Activated B cell treated with CpG ODN at 0.5 μM for 24 hours (primary cell): Measurements from ENCODE around the gene DYDC2. TPM values are rescaled to one million over a fixed set of nuclear protein-coding genes. Genes with fewer than 3 reads are reported as not detected.
"Not testable (repeated sequence)": the region's sequence is repeated elsewhere in the genome, so short reads cannot be mapped to it uniquely, and the experiment has no call there.

Experiments
- ATAC-seq: fragments of 200-7000 bp; cut with Tn5 transposase; one replicate; pipeline ENCODE4 v1.10.0; 2021; ENCODE audit warnings: low read depth, mild to moderate bottlenecking, moderate library complexity
- CTCF ChIA-PET: fragments of 350-600 bp; sonication (Branson Sonifier 250); formaldehyde crosslinking; loops from one replicate; lab custom pipeline; 2021; ENCODE audit warnings: antibody characterized with exemption; lab: Charles Lee
- POLR2A ChIA-PET: fragments of 350-600 bp; sonication (Branson Sonifier 250); formaldehyde crosslinking; loops from one replicate; lab custom pipeline; 2021; ENCODE audit warnings: antibody characterized with exemption; lab: Charles Lee
- DNase-seq: peaks from one replicate; pipeline ENCODE4 v3.0.0; 2022
- H3K27ac Mint-ChIP-seq: one replicate; pipeline ENCODE4 v1.8.0; 2020; ENCODE audit warnings: mixed read lengths
- H3K27me3 Mint-ChIP-seq: one replicate; pipeline ENCODE4 v1.8.0; 2021; ENCODE audit warnings: mixed read lengths
- H3K36me3 Mint-ChIP-seq: one replicate; pipeline ENCODE4 v1.8.0; 2021; ENCODE audit warnings: low read depth, mixed read lengths
- H3K4me1 Mint-ChIP-seq: one replicate; pipeline ENCODE4 v1.8.0; 2021; ENCODE audit warnings: mixed read lengths
- H3K4me3 Mint-ChIP-seq: one replicate; pipeline ENCODE4 v1.8.0; 2020; ENCODE audit warnings: mild to moderate bottlenecking, mixed read lengths
- H3K9me3 Mint-ChIP-seq: one replicate; pipeline ENCODE4 v1.8.0; 2020; ENCODE audit warnings: mixed read lengths
- intact Hi-C: fragments of 100-400 bp; cut with micrococcal nuclease; formaldehyde crosslinking; loops from one replicate; pipeline ENCODE4 v1.15.1; 2024
- total RNA-seq: library from RNA; stranded (reverse); gene quantifications from 2 replicates; pipeline ENCODE4 v1.2.3, GENCODE V29; 2022
- TF ChIP-seq, protein P1 (sequence below): fragments of 200-600 bp; IDR thresholded peaks from one replicate; pipeline ENCODE4 v1.8.0; 2022; ENCODE audit warnings: antibody characterized with exemption, mild to moderate bottlenecking

The DYDC2 gene
- total RNA-seq, 1 donor from 2014 or later, result not detected

DNA sequence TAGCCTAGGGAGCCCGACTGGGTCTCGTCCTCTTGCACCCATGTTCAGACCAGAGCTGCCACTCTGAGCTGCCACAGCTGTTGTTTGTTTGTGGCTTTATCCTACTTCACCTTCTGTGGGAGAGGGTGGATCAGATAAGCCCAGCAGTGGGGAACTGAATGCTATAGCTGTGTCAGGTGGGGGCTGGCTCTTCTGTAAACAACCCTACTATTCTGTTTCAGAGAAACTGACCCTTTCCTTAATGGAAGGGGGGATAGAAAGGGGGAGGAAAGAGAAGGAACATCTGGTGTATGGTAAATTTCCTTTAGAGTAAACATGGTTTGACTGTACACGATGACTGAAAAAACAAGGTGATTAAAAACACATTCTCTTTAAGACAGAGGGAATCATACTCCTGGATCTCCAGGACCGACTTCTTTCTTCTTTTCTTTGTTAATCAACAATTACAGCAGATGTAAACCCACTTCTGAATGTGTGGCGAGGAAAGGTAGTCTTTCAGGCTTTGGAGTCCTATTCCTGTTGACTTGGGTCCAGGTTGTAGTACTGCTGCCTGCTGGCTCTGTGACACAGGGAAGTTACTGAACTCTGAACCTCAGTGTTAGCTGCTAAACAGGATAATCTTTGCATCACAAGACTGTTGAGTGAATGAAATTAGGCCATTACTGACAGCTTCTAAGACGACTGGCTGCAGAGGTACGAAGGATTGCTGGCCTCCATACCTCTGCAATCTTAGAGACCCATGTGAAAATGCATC, 57.7 kb downstream of the DYDC2 start:
- H3K4me1 Mint-ChIP-seq, result peaks cover 2% of the 10 kb centered on the region
- H3K9me3 Mint-ChIP-seq, result no peaks in the 10 kb centered on the region
- ChIA-PET POLR2A (no interaction called here), CTCF (interaction anchor here (0.9 kb wide), 1 partner anchor 37 kb away, joined by 3 read pairs; no protein-coding TSS in a partner anchor)
- ATAC-seq (no peak), DNase-seq (no peak)
- no peaks in the 10 kb centered on the region for H3K27me3 Mint-ChIP-seq
- no peak overlapping the region for H3K27ac Mint-ChIP-seq
- H3K36me3 Mint-ChIP-seq, result no peaks in the 10 kb centered on the region
- no peak overlapping the region for H3K4me3 Mint-ChIP-seq
- intact Hi-C loops, result no loop called here
- TF ChIP-seq, protein P1, sequence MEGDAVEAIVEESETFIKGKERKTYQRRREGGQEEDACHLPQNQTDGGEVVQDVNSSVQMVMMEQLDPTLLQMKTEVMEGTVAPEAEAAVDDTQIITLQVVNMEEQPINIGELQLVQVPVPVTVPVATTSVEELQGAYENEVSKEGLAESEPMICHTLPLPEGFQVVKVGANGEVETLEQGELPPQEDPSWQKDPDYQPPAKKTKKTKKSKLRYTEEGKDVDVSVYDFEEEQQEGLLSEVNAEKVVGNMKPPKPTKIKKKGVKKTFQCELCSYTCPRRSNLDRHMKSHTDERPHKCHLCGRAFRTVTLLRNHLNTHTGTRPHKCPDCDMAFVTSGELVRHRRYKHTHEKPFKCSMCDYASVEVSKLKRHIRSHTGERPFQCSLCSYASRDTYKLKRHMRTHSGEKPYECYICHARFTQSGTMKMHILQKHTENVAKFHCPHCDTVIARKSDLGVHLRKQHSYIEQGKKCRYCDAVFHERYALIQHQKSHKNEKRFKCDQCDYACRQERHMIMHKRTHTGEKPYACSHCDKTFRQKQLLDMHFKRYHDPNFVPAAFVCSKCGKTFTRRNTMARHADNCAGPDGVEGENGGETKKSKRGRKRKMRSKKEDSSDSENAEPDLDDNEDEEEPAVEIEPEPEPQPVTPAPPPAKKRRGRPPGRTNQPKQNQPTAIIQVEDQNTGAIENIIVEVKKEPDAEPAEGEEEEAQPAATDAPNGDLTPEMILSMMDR, result no peak

DNA sequence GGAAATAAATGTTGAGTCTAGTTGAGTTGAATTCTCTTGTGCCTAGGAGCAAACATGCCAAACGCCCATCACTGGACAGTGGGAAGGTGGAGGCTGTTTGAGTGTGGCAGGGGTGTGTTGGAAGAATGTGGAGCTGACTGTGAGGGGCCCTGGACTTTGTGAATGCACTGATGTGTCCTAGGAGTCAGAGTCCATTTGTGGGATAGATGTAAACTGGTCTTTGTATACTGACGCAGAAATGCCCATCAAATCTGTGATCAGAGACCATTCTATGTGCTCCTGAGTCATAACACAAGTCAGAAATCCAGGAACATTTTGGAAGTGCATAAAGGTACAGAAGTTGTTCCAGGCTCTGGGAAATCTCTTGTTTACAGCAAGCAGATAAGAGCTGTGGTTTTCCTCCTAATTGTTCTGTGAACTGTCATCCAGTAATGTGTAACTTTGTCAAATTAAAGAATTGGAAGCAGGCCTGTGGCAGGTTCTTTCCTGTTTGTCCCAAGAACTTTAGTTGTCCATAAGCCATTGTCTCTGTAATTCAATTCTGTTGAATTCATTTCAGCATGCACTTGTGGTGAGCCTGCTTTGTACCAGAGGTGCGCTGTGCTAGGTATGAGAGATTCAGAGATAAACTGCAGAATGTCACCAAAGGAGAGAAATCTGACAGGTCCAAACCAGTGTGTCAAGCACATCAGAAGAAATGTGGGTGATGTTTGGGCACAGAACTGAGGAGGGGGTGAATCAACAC, 59.3 kb downstream of the DYDC2 start:
- TF ChIP-seq, protein P1, result no peak
- DNase-seq, result no peak
- ChIA-PET POLR2A (no interaction called here), CTCF (no interaction called here)
- H3K27ac Mint-ChIP-seq, result no peak overlapping the region
- H3K27me3 Mint-ChIP-seq, result no peaks in the 10 kb centered on the region
- no peaks in the 10 kb centered on the region for H3K36me3 Mint-ChIP-seq
- intact Hi-C loops, result no loop called here
- no peaks in the 10 kb centered on the region for H3K9me3 Mint-ChIP-seq
- no peak overlapping the region for H3K4me3 Mint-ChIP-seq
- no peak for ATAC-seq
- H3K4me1 Mint-ChIP-seq, result peaks cover 11% of the 10 kb centered on the region

DNA sequence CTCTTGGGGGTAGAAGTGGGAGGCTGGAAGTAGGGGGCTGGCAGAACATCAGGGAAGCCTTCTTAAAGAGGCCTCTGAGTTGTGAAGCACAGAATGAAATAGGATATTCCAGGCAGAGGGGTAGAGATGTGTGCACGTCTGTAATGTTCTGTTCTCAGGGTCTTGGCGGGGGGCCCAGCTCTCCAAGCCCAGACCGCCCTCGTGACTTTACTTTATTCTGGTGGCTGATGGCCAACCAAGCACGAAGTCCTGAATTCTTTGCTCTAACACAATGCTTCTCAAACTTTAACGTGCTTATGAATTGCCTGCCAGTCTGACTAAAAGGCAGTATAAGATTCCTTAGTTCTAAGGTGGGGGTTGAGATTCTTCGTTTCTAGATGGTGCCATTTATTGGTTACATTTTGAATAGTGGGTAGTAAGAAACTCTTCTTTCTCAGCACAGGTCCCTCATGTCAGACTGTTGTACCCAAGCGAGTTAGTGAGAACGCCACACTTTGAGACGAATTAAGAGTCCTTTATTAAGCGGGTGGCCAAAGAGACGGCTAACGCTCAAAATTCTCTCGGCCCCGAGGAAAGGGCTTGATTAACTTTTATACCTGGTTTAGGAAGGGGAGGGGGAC, 60.0 kb downstream of the DYDC2 start:
- Mint-ChIP-seq H3K4me1 (peaks cover 18% of the 10 kb centered on the region), H3K36me3 (no peaks in the 10 kb centered on the region), H3K4me3 (no peak overlapping the region), H3K9me3 (no peaks in the 10 kb centered on the region), H3K27me3 (no peaks in the 10 kb centered on the region), H3K27ac (no peak overlapping the region)
- TF ChIP-seq, protein P1, result no peak
- intact Hi-C loops, result no loop called here
- DNase-seq, result no peak
- ChIA-PET POLR2A (no interaction called here), CTCF (no interaction called here)
- no peak for ATAC-seq

- H3K36me3 Mint-ChIP-seq, H3K27ac Mint-ChIP-seq, ATAC-seq, DNase-seq, CTCF ChIA-PET, H3K9me3 Mint-ChIP-seq, intact Hi-C loops, POLR2A ChIA-PET, H3K27me3 Mint-ChIP-seq, H3K4me3 Mint-ChIP-seq: not testable (repeated sequence)
- H3K4me1 Mint-ChIP-seq, result peaks cover 25% of the 10 kb centered on the region
Measured at GRCh38 chr10:80417256-80417655, 60.7 kb downstream of the DYDC2 start.

Other genes with a start within 250 kb of the DYDC2 start
- not detected in 2 replicates for gene PLAC9, start 224.1 kb upstream of the DYDC2 start, total RNA-seq
- 178 and 190 TPM in 2 replicates for gene ANXA11, start 151.2 kb upstream of the DYDC2 start, total RNA-seq
- not detected in 2 replicates for gene MAT1A, start 67.1 kb upstream of the DYDC2 start, total RNA-seq
- gene DYDC1, start within 50 bp of the DYDC2 start, total RNA-seq, result not detected in 2 replicates
- gene PRXL2A, start 51.8 kb downstream of the DYDC2 start, total RNA-seq, result 8.5 and 10.3 TPM in 2 replicates
- 18.9 and 20.7 TPM in 2 replicates for gene TSPAN14, start 97.5 kb downstream of the DYDC2 start, total RNA-seq
- 0.07 TPM in 1 of 2 replicates, not detected in the other for gene SH2D4B, start 181.1 kb downstream of the DYDC2 start, total RNA-seq